ENCODE results near the gene SNRNP48. TPM values are rescaled to one million over a fixed set of nuclear protein-coding genes. Genes with fewer than 3 reads are reported as not detected.

Gene SNRNP48
- total RNA-seq, 1 experiment from 2014 or later: 7.7 TPM

GRCh38 chr6:7604003-7604402 lies 14.0 kb downstream of the SNRNP48 start:
- Histone ChIP-seq H3K27me3 (ENCODE audit: low read length) (no peaks in the 10 kb centered on the region), H3K27ac (ENCODE audit: low read length) (no peak overlapping the region), H2AFZ (ENCODE audit: low read length) (no peak overlapping the region), H3K9me2 (replicated peaks; ENCODE audit: low read length) (no peaks in the 10 kb centered on the region), H4K20me1 (ENCODE audit: low read length) (no peaks in the 10 kb centered on the region), H3K9ac (ENCODE audit: low read length) (no peak overlapping the region), H3K9me3 (ENCODE audit: low read length) (no peaks in the 10 kb centered on the region), H3K79me2 (ENCODE audit: low read length) (no peaks in the 10 kb centered on the region), H3K36me3 (ENCODE audit: low read depth, low read length) (peaks cover 75% of the 10 kb centered on the region), H3K4me2 (ENCODE audit: low read length) (no peak overlapping the region), H3K4me3 (ENCODE audit: low read length) (no peak overlapping the region), H3K4me1 (ENCODE audit: insufficient read depth, low read length) (no peaks in the 10 kb centered on the region; the same call in 1 of the 2 replicates), H3F3A (ENCODE audit: low read length, unreplicated experiment) (no peaks in the 10 kb centered on the region)
- POLR2A ChIA-PET (ENCODE audit: unreplicated experiment): no interaction called here
- BruUV-seq (replicated peaks): no TSS peak
- TF ChIP-seq CTCF (conservative IDR thresholded peaks at IDR 0.05; ENCODE audit: low read depth, low read length): no peak
- no peak for TF ChIP-seq EZH2phosphoT487 (IDR thresholded peaks at IDR 0.05; ENCODE audit: borderline replicate concordance, low read length)
- TF ChIP-seq EZH2 (IDR thresholded peaks at IDR 0.05; ENCODE audit: low read length, unreplicated experiment): no peak
- peak; percentile 41 for DNase-seq
- intact Hi-C loops (cut with micrococcal nuclease): loop anchor here (5.0 kb wide), 1 partner anchor 177 kb away; no protein-coding TSS in a partner anchor
- ATAC-seq: peak; percentile 77
- CTCF ChIA-PET: interaction anchor here (0.5 kb wide), 1 partner anchor 12 kb away, joined by 3 read pairs; no protein-coding TSS in a partner anchor

GRCh38 chr6:7604506-7604905 lies 14.5 kb downstream of the SNRNP48 start:
- no peaks in the 10 kb centered on the region; the same call in 1 of the 2 replicates for H3K4me1 ChIP-seq (ENCODE audit: insufficient read depth, low read length)
- H3K9me2 ChIP-seq (replicated peaks; ENCODE audit: low read length): no peaks in the 10 kb centered on the region
- no peak overlapping the region for H3K27ac ChIP-seq (ENCODE audit: low read length)
- ChIA-PET CTCF (interaction anchor here (0.5 kb wide), 1 partner anchor 12 kb away, joined by 3 read pairs; no protein-coding TSS in a partner anchor), POLR2A (ENCODE audit: unreplicated experiment) (no interaction called here)
- H3K79me2 ChIP-seq (ENCODE audit: low read length): no peaks in the 10 kb centered on the region
- no peak overlapping the region for H3K4me2 ChIP-seq (ENCODE audit: low read length)
- H3F3A ChIP-seq (ENCODE audit: low read length, unreplicated experiment): no peaks in the 10 kb centered on the region
- H3K4me3 ChIP-seq (ENCODE audit: low read length): no peak overlapping the region
- no peaks in the 10 kb centered on the region for H3K27me3 ChIP-seq (ENCODE audit: low read length)
- ATAC-seq (no peak), DNase-seq (no peak)
- H3K9me3 ChIP-seq (ENCODE audit: low read length): no peaks in the 10 kb centered on the region
- intact Hi-C loops (cut with micrococcal nuclease): loop anchor here (5.0 kb wide), 1 partner anchor 177 kb away; no protein-coding TSS in a partner anchor
- BruUV-seq (replicated peaks): no TSS peak
- H3K9ac ChIP-seq (ENCODE audit: low read length): no peak overlapping the region
- no peak overlapping the region for H2AFZ ChIP-seq (ENCODE audit: low read length)
- H4K20me1 ChIP-seq (ENCODE audit: low read length): no peaks in the 10 kb centered on the region
- peaks cover 70% of the 10 kb centered on the region for H3K36me3 ChIP-seq (ENCODE audit: low read depth, low read length)
- TF ChIP-seq EZH2phosphoT487 (IDR thresholded peaks at IDR 0.05; ENCODE audit: borderline replicate concordance, low read length) (no peak), CTCF (conservative IDR thresholded peaks at IDR 0.05; ENCODE audit: low read depth, low read length) (no peak), EZH2 (IDR thresholded peaks at IDR 0.05; ENCODE audit: low read length, unreplicated experiment) (no peak)

All from PC-3 (cell line).